Karpas-422 (cell line): ENCODE results near the gene ANKRD34A. TPM values are rescaled to one million over a fixed set of nuclear protein-coding genes. Genes with fewer than 3 reads are reported as not detected.

Source experiments
- DNase-seq: peaks from one replicate; pipeline ENCODE4 v3.0.0-alpha.2; 2015
- H2AFZ ChIP-seq: fragments of 200-600 bp; sonication (generic); 2 replicates; pipeline ENCODE4 v1.6.1; 2014; ENCODE audit warnings: antibody characterized with exemption, low read length, mixed read lengths
- H3K27ac ChIP-seq: fragments of 200-600 bp; sonication (generic); 2 replicates; pipeline ENCODE4 v1.5.1; 2014; ENCODE audit warnings: mild to moderate bottlenecking, low read length, moderate library complexity
- H3K27me3 ChIP-seq: fragments of 200-600 bp; sonication (generic); 2 replicates; pipeline ENCODE4 v1.6.1; 2014; ENCODE audit warnings: low read length, mixed read lengths
- H3K36me3 ChIP-seq: fragments of 200-600 bp; sonication (generic); 2 replicates; pipeline ENCODE4 v1.6.1; 2014; ENCODE audit warnings: low read length, mixed read lengths; ENCODE audit not compliant: insufficient read depth
- H3K4me1 ChIP-seq: fragments of 200-600 bp; sonication (generic); 2 replicates; pipeline ENCODE4 v1.6.1; 2014; ENCODE audit warnings: mild to moderate bottlenecking, low read length, mixed read lengths
- H3K4me2 ChIP-seq: fragments of 200-600 bp; sonication (generic); 2 replicates; pipeline ENCODE4 v1.6.1; 2014; ENCODE audit warnings: low read length, low read depth, mild to moderate bottlenecking; ENCODE audit not compliant: poor library complexity, severe bottlenecking
- H3K4me3 ChIP-seq: fragments of 200-600 bp; sonication (generic); 2 replicates; pipeline ENCODE4 v1.5.1; 2014; ENCODE audit warnings: mild to moderate bottlenecking, antibody characterized with exemption, low read length, mixed read lengths
- H3K79me2 ChIP-seq: fragments of 200-600 bp; sonication (generic); 2 replicates; pipeline ENCODE4 v1.6.1; 2014; ENCODE audit warnings: mild to moderate bottlenecking, low read length, mixed read lengths
- H3K9ac ChIP-seq: fragments of 200-600 bp; sonication (generic); 2 replicates; pipeline ENCODE4 v1.6.0; 2014; ENCODE audit warnings: low read length
- H3K9me2 ChIP-seq: fragments of 200-600 bp; sonication (generic), shearing (Covaris generic); replicated peaks from 2 replicates; pipeline ENCODE4 v1.6.0; 2014; ENCODE audit warnings: mild to moderate bottlenecking, low read length, moderate library complexity; ENCODE audit not compliant: insufficient read depth
- H3K9me3 ChIP-seq: fragments of 300-700, 200-600 bp; sonication (generic); 2 replicates; pipeline ENCODE4 v1.6.1; 2014; ENCODE audit warnings: low read length, mixed read lengths
- H4K20me1 ChIP-seq: fragments of 200-600 bp; sonication (generic); 2 replicates; pipeline ENCODE4 v1.6.1; 2014; ENCODE audit warnings: mild to moderate bottlenecking, antibody characterized with exemption, low read length, low read depth; ENCODE audit not compliant: insufficient read depth
- total RNA-seq: library from RNA; depleted of rRNA; stranded (reverse); fragments of >200 nt; shearing (Covaris generic); gene quantifications from 2 replicates; pipeline ENCODE4 v1.2.3, GENCODE V29; 2014; ENCODE audit warnings: low replicate concordance; rRNA removed

The ANKRD34A gene
- total RNA-seq: 9.0 and 21.5 TPM in 2 replicates

- no peaks in the 10 kb centered on the region for H3K27me3 ChIP-seq
- H3K9me3 ChIP-seq: peaks cover 5% of the 10 kb centered on the region
Measured at GRCh38 chr1:145964328-145965118, at the start of gene ANKRD34A, which contains the start of gene POLR3GL. TSS of gene ANKRD34A (minus strand) at chr1:145964575. CDS start at chr1:145961759, 2,816 bp downstream. TSS of gene POLR3GL (plus strand) at chr1:145964690. CDS start at chr1:145974866, 10,176 bp downstream.

GRCh38 chr1:146013559-146013922, 49.2 kb upstream of the ANKRD34A start:
- no peak for DNase-seq
- no peak overlapping the region for H3K9ac ChIP-seq
- H3K9me2 ChIP-seq: no peaks in the 10 kb centered on the region
- no peaks in the 10 kb centered on the region for H3K27me3 ChIP-seq
- no peaks in the 10 kb centered on the region for H3K79me2 ChIP-seq
- 0 out of 2 replicates have a peak, but pooled peaks cover 4% of the 10 kb centered on the region for H3K4me1 ChIP-seq
- no peaks in the 10 kb centered on the region for H3K36me3 ChIP-seq
- H3K9me3 ChIP-seq: no peaks in the 10 kb centered on the region
- H3K4me3 ChIP-seq: no peak overlapping the region
- no peak overlapping the region for H2AFZ ChIP-seq
- H4K20me1 ChIP-seq: no peaks in the 10 kb centered on the region
- no peak overlapping the region for H3K4me2 ChIP-seq
- H3K27ac ChIP-seq: no peak overlapping the region

More at GRCh38 chr1:145964328-145965118, at the start of gene ANKRD34A, which contains the start of gene POLR3GL:
- H3K79me2 ChIP-seq: peaks cover 42% of the 10 kb centered on the region
- H3K4me1 ChIP-seq: peaks cover 44% of the 10 kb centered on the region
- 0 out of 2 replicates have a peak within 1 kb of the TSS, but pooled peaks have one; percentile 8 for H2AFZ ChIP-seq
- no peaks in the 10 kb centered on the region for H3K9me2 ChIP-seq
- H3K9ac ChIP-seq: peak within 1 kb of the TSS; percentile 92
- peak within 1 kb of the TSS; percentile 94 for H3K4me2 ChIP-seq
- H3K36me3 ChIP-seq: peaks cover 5% of the 10 kb centered on the region
- no peaks in the 10 kb centered on the region for H4K20me1 ChIP-seq
- peak within 1 kb of the TSS; percentile 92 for H3K27ac ChIP-seq
- H3K4me3 ChIP-seq: peak within 1 kb of the TSS; percentile 77
- DNase-seq: peak; percentile 99

- H3K4me3 ChIP-seq: no peak overlapping the region
- H2AFZ ChIP-seq: no peak overlapping the region
Measured at GRCh38 chr1:146012703-146013558, 48.6 kb upstream of the ANKRD34A start.

GRCh38 chr1:146010126-146010738, 45.9 kb upstream of the ANKRD34A start:
- Histone ChIP-seq H3K9ac (no peak overlapping the region), H3K4me3 (no peak overlapping the region), H3K9me3 (no peaks in the 10 kb centered on the region), H4K20me1 (no peaks in the 10 kb centered on the region), H3K27ac (no peak overlapping the region), H3K4me2 (no peak overlapping the region), H3K36me3 (no peaks in the 10 kb centered on the region), H3K79me2 (no peaks in the 10 kb centered on the region), H2AFZ (0 out of 2 replicates have a peak overlapping the region, but pooled peaks have one; percentile 30), H3K4me1 (peaks cover 7% of the 10 kb centered on the region), H3K27me3 (no peaks in the 10 kb centered on the region), H3K9me2 (no peaks in the 10 kb centered on the region)
- DNase-seq: no peak

More at GRCh38 chr1:146012703-146013558, 48.6 kb upstream of the ANKRD34A start:
- H3K79me2 ChIP-seq: no peaks in the 10 kb centered on the region
- DNase-seq: peak; percentile 86
- H3K9ac ChIP-seq: no peak overlapping the region
- H3K36me3 ChIP-seq: no peaks in the 10 kb centered on the region
- H3K9me2 ChIP-seq: no peaks in the 10 kb centered on the region
- H3K27me3 ChIP-seq: no peaks in the 10 kb centered on the region
- no peaks in the 10 kb centered on the region for H3K9me3 ChIP-seq
- H4K20me1 ChIP-seq: no peaks in the 10 kb centered on the region
- H3K27ac ChIP-seq: no peak overlapping the region
- no peak overlapping the region for H3K4me2 ChIP-seq
- H3K4me1 ChIP-seq: 0 out of 2 replicates have a peak, but pooled peaks cover 4% of the 10 kb centered on the region

GRCh38 chr1:146007489-146008133, 43.2 kb upstream of the ANKRD34A start:
- no peaks in the 10 kb centered on the region for H3K9me2 ChIP-seq
- no peaks in the 10 kb centered on the region for H3K36me3 ChIP-seq
- H3K27me3 ChIP-seq: no peaks in the 10 kb centered on the region
- no peak overlapping the region for H3K9ac ChIP-seq
- no peaks in the 10 kb centered on the region for H4K20me1 ChIP-seq
- H3K4me2 ChIP-seq: no peak overlapping the region
- peaks cover 3% of the 10 kb centered on the region for H3K4me1 ChIP-seq
- H3K9me3 ChIP-seq: no peaks in the 10 kb centered on the region
- H3K79me2 ChIP-seq: no peaks in the 10 kb centered on the region
- DNase-seq: no peak
- no peak overlapping the region for H3K4me3 ChIP-seq
- H2AFZ ChIP-seq: no peak overlapping the region
- H3K27ac ChIP-seq: no peak overlapping the region

- no peaks in the 10 kb centered on the region for H3K27me3 ChIP-seq
- no peaks in the 10 kb centered on the region for H3K9me3 ChIP-seq
- H4K20me1 ChIP-seq: no peaks in the 10 kb centered on the region
- H2AFZ ChIP-seq: no peak overlapping the region
- H3K4me3 ChIP-seq: no peak overlapping the region
- no peak overlapping the region for H3K27ac ChIP-seq
- DNase-seq: no peak
- no peaks in the 10 kb centered on the region for H3K36me3 ChIP-seq
- no peak overlapping the region for H3K9ac ChIP-seq
- H3K79me2 ChIP-seq: no peaks in the 10 kb centered on the region
- H3K9me2 ChIP-seq: no peaks in the 10 kb centered on the region
- peaks cover 14% of the 10 kb centered on the region for H3K4me1 ChIP-seq
- no peak overlapping the region for H3K4me2 ChIP-seq
Measured at GRCh38 chr1:146001709-146002108, 37.3 kb upstream of the ANKRD34A start.

GRCh38 chr1:145999321-146000024, 35.1 kb upstream of the ANKRD34A start:
- peaks cover 18% of the 10 kb centered on the region for H3K36me3 ChIP-seq
- no peak overlapping the region for H3K4me2 ChIP-seq
- DNase-seq: no peak
- H4K20me1 ChIP-seq: peaks cover 16% of the 10 kb centered on the region
- H3K27ac ChIP-seq: no peak overlapping the region
- H3K79me2 ChIP-seq: peaks cover 14% of the 10 kb centered on the region
- H3K4me3 ChIP-seq: no peak overlapping the region
- peaks cover 25% of the 10 kb centered on the region for H3K4me1 ChIP-seq
- no peaks in the 10 kb centered on the region for H3K27me3 ChIP-seq
- H2AFZ ChIP-seq: no peak overlapping the region
- no peak overlapping the region for H3K9ac ChIP-seq
- H3K9me2 ChIP-seq: no peaks in the 10 kb centered on the region
- H3K9me3 ChIP-seq: no peaks in the 10 kb centered on the region
